GM11168 (cell line): Measurements from ENCODE around the gene MYMX.
"Not testable (repeated sequence)": the region's sequence is repeated elsewhere in the genome, so short reads cannot be mapped to it uniquely, and the experiment has no call there.

Source experiments
- in situ Hi-C: fragments of 300-500 bp; cut with MboI; formaldehyde crosslinking; loops from one replicate; pipeline ENCODE4 v1.12.0; 2022; ENCODE audit warnings: low sequenced_read_pairs; ENCODE audit not compliant: unreplicated experiment

MYMX gene

GRCh38 chr6:44229376-44230033 is 12.8 kb downstream of the MYMX start:
- in situ Hi-C loops, result no loop called here

GRCh38 chr6:44230034-44230675 is 13.4 kb downstream of the MYMX start:
- in situ Hi-C loops, result no loop called here

DNA sequence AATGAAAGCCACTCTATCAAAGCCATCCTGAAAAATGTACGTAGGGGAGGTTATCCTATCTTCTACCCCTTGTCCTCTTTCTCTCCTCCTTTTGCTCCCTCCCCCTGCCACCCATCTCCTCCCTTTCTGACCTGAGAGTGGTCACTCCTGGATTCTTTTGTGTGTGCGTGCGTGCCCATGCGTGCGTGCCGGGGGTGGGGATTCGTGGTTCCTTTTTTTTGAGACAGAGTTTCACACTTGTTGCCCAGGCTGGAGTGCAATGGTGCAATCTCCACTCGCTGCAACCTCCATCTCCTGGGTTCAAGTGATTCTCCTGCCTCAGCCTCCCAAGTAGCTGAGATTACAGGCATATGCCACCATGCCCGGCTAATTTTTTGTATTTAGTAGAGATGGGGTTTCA is 14.7 kb downstream of the MYMX start:
- in situ Hi-C loops, result not testable (repeated sequence)

- in situ Hi-C loops, result no loop called here
Measured at GRCh38 chr6:44232676-44233566, 16.2 kb downstream of the MYMX start.

DNA sequence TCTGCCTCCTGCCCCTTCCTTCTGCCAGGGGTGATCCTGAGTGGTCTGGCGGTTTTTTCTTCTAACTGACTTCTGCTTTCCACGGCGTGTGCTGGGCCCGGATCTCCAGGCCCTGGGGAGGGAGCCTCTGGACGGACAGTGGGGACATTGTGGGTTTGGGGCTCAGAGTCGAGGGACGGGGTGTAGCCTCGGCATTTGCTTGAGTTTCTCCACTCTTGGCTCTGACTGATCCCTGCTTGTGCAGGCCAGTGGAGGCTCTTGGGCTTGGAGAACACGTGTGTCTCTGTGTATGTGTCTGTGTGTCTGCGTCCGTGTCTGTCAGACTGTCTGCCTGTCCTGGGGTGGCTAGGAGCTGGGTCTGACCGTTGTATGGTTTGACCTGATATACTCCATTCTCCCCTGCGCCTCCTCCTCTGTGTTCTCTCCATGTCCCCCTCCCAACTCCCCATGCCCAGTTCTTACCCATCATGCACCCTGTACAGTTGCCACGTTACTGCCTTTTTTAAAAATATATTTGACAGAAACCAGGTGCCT is 16.9 kb downstream of the MYMX start:
- in situ Hi-C loops, result no loop called here

DNA sequence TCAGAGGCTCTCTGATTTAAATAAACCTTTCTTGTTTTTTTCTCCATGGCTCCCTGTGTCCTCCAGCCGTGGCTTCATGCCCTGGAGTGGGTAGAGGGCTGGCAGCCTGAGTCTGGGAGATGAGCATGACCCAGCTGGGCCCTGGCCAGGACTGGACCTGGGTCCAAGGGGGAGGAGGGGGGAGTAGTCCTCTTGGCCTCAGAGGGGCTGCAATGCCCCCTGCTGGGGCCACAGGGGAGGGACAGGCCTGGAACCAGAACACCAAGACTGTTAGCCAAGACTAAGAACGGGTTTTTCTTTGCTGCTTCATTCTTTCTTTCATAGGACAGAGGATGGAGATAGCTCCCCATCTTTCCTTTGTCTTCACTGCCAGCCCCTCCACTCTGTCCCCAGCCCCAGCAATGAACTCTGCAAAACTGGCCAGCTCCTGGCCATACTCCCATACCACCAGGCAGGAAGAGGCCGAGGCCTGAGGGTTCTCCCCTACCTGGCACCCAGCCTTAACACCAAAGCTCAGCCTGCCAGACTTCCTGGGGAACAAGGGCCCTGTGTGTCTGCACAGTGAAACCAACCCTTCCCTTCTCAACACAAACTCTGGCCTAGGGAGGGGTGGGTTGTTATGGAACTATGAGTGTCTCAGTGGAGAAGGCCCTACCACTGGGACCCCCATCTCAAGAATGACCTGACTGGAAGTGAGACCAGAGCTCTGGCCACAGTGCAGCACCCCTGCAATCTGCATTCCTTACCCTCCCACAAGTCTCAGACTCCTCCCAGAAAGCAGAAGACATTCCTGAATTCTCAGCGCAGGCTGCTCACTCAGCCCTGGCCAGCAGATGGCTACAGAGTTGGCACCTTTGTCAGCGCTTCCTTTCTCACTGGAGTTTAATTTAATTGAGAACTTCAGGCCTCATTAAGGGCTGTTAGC is 17.6 kb downstream of the MYMX start:
- in situ Hi-C loops, result loop anchor here (5.0 kb wide), 1 partner anchor 62 kb away; no protein-coding TSS in a partner anchor

- in situ Hi-C loops, result loop anchor here (5.0 kb wide), 1 partner anchor 63 kb away; no protein-coding TSS in a partner anchor
Measured at GRCh38 chr6:44235269-44235668, 18.5 kb downstream of the MYMX start.

GRCh38 chr6:44235891-44236516 is 19.3 kb downstream of the MYMX start:
- in situ Hi-C loops, result loop anchor here (5.0 kb wide), 1 partner anchor 64 kb away; no protein-coding TSS in a partner anchor

- in situ Hi-C loops, result loop anchor here (5.0 kb wide), 1 partner anchor 65 kb away; no protein-coding TSS in a partner anchor
Measured at GRCh38 chr6:44237021-44237812, 20.5 kb downstream of the MYMX start.

GRCh38 chr6:44237813-44238433 is 21.2 kb downstream of the MYMX start:
- in situ Hi-C loops, result loop anchor here (5.0 kb wide), 1 partner anchor 66 kb away; no protein-coding TSS in a partner anchor

DNA sequence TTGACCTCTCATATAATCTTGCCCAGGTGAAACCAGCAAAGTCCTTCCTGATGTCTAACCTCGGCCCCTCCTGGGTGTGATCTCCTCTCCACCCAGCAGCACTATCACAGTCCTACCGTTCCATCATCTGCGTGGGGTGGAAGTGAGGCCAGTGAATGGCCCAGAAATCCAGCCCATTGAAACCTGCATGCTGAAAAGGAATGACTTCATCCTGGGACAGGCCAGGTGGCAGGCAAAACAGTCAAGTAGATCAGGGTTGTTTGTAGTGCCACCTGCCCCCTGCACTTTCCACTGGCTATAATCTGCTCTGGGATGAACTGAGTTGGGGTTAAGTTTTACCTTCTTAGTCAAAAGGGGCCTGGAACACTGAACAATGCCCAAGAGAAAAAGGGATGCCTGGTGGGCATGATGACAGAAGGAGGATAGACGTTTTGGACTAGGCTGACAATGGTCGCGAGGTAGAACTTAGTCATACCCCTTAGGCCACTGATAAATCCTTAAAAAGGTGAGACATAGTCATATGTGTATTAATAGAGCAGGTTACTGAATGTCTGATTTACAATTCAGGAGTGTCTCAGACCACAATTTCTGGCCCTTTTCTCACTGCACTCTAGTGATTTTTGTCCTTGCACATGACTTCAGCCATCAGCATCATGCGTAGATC is 22.1 kb downstream of the MYMX start:
- in situ Hi-C loops, result loop anchor here (5.0 kb wide), 1 partner anchor 67 kb away; no protein-coding TSS in a partner anchor

- in situ Hi-C loops, result no loop called here
Measured at GRCh38 chr6:44243345-44243744, 26.6 kb downstream of the MYMX start.

DNA sequence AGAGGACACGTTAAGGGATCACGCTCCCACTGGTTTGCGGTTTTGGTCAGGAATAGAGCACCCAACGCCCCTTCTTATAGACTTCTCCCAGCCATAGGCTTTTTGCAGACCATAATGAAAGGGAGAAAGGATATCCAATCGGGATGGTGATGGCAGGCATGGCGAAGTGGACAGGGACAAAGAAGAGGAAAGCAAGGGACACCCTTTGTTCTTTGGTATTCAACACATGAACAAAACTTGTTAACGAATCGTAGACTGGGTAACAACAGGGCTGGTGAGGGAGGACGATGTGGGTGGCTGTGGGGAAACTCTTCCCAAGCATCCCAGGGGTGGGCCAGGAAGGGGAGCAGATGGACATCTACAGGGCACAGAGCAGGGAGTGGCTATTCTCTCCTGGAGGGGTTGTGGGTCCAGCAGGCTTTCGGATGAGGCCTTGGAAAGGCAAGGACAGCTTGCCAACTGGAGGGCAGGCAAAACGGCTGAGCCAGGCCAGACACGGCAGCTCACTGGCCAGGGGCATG is 28.7 kb downstream of the MYMX start:
- in situ Hi-C loops, result no loop called here

DNA sequence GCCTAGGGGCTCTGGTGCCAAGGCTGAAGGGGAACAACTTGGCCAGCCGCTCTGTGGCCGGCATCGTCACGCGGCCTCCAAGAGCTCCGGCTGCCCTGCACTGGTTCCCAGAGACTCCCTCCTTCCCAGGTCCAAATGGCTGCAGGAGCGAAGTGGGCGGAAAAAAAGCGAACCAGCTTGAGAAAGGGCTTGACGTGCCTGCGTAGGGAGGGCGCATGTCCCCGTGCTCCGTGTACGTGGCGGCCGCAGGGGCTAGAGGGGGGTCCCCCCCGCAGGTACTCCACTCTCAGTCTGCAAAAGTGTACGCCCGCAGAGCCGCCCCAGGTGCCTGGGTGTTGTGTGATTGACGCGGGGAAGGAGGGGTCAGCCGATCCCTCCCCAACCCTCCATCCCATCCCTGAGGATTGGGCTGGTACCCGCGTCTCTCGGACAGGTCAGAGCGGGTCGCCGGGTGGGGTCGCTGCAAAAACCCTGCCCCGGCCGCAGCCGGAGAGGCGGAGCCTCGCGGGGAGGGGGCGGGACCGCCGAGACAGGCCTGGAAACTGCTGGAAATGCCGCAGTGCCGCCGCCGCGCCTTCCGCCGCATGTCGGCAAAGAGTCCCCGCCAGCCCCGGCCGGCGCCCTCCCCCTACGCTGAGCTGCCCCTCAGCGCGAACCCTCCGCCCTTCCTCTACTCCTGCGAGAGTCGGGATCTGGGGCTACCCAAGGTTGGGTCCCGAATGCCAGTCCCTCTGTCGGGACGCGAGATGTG is 29.4 kb downstream of the MYMX start:
- in situ Hi-C loops, result no loop called here

DNA sequence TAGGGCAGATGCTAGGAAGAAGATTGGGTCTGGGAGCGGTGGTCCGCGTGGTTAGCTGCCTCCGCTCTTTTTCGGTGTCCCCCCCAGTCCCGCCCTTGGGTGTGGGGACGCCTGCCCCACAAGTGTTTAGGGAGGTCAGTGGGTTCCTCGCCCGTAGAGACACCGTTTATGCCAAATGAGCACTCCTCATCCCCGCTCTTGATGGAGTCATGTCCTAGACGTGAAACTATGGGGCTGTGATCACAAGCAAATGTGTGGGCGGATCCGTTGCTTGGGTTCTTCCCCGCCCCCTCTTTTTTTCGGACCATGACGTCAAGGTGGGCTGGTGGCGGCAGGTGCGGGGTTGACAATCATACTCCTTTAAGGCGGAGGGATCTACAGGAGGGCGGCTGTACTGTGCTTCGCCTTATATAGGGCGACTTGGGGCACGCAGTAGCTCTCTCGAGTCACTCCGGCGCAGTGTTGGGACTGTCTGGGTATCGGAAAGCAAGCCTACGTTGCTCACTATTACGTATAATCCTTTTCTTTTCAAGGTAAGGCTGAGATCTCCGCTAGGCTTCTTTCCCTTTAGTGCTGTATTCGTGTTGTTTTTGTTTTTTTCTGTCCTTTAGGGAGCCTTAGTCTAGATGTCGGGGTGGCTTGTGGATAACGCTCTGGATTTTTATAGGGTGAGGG is 30.1 kb downstream of the MYMX start, which contains the start of gene HSP90AB1:
TSS of gene HSP90AB1 (plus strand) at position 439 of the 675 bp plus-strand sequence. CDS start 1,529 bp downstream, outside the sequence.
- in situ Hi-C loops, result no loop called here
